NCI-H1048 (cell line): ENCODE data around the gene RHOXF1.
"Not testable (repeated sequence)": the region's sequence is repeated elsewhere in the genome, so short reads cannot be mapped to it uniquely, and the experiment has no call there.

Experiments
- DNase-seq: peaks from one replicate; lab custom pipeline; 2025; lab: John Stamatoyannopoulos, UW

Gene RHOXF1

GRCh38 chrX:120085553-120086185 lies 30.0 kb downstream of the RHOXF1 start:
- not testable (repeated sequence) for DNase-seq

- not testable (repeated sequence) for DNase-seq
These were observed 38.1 kb downstream of the RHOXF1 start, which contains the start of gene RHOXF2B for GRCh38 chrX:120077590-120077989. Gene RHOXF2B (minus strand): TSS chrX:120077690. CDS start chrX:120077552, 138 bp downstream.

GRCh38 chrX:120066169-120066568 lies 49.5 kb downstream of the RHOXF1 start:
- DNase-seq, result not testable (repeated sequence)
